A549 (cell line): ENCODE data around the gene RASA3. TPM values are rescaled to one million over a fixed set of nuclear protein-coding genes. Genes with fewer than 3 reads are reported as not detected.

ENCODE experiments used
- ATAC-seq, 2 experiments: fragments of 200-7000 bp in 1 of 2; fragments of >200 bp in 1 of 2; cut with Nextera tagmentation in 1 of 2; cut with Tn5 transposase in 1 of 2; 3 replicates each; pipeline versions ENCODE4 v1.8.0 to v1.9.1; 2018 to 2020; ENCODE audit warnings: mild to moderate bottlenecking in 1 of 2, moderate library complexity in 1 of 2
- CTCF ChIA-PET: fragments of 300-600 bp; sonication (Branson Sonifier 250); formaldehyde crosslinking; extraction: SDS; loops from one replicate; lab custom pipeline; 2021; ENCODE audit warnings: antibody characterized with exemption, inconsistent platforms; lab: Yijun Ruan, JAX
- POLR2A ChIA-PET: fragments of 350-600 bp; formaldehyde crosslinking; extraction: SDS; loops from one replicate; lab custom pipeline; 2021; ENCODE audit warnings: antibody characterized with exemption, inconsistent platforms; lab: Yijun Ruan, JAX
- DNase-seq, 2 experiments: peaks; one replicate each; pipeline versions ENCODE4 v3.0.0 to v3.0.0-alpha.2; 2011 to 2016; ENCODE audit warnings: low read depth in 1 of 2, low spot score in 1 of 2
- FAIRE-seq: peaks from 2 replicates; lab custom pipeline; 2011; peaks lifted over from hg19 to GRCh38; lab: Jason Lieb, UNC
- H3K27ac ChIP-seq, 2 experiments: fragments of >200 bp; sonication (Bioruptor Twin); formaldehyde crosslinking; 3 replicates each; pipeline ENCODE4 v1.5.1; 2016 to 2017
- H3K4me1 ChIP-seq: fragments of >200 bp; sonication (Bioruptor Twin); formaldehyde crosslinking; 3 replicates; pipeline ENCODE4 v1.6.1; 2016
- H3K4me2 ChIP-seq: fragments of >200 bp; sonication (Bioruptor Twin); formaldehyde crosslinking; 3 replicates; pipeline ENCODE4 v1.6.1; 2016
- H3K4me3 ChIP-seq: fragments of >200 bp; sonication (Bioruptor Twin); formaldehyde crosslinking; 3 replicates; pipeline ENCODE4 v1.5.1; 2016
- H3K9me3 ChIP-seq: fragments of >200 bp; sonication (Bioruptor Twin); formaldehyde crosslinking; 3 replicates; pipeline ENCODE4 v1.6.1; 2016
- CBX2 ChIP-seq: fragments of 200-600 bp; sonication (generic); IDR thresholded peaks from 2 replicates; pipeline ENCODE4 v1.6.1; 2016; ENCODE audit warnings: low read depth, mild to moderate bottlenecking, borderline replicate concordance
- CBX8 ChIP-seq: fragments of 200-600 bp; sonication (generic); IDR thresholded peaks from 2 replicates; pipeline ENCODE4 v1.6.1; 2016
- E2F6 ChIP-seq: IDR thresholded peaks from 2 replicates; pipeline ENCODE4 v1.6.1; 2012; ENCODE audit warnings: low read depth, borderline replicate concordance
- EHMT2 ChIP-seq: fragments of 200-600 bp; sonication (generic); IDR thresholded peaks from 2 replicates; pipeline ENCODE4 v1.6.1; 2016; ENCODE audit warnings: antibody characterized with exemption, low read depth, mild to moderate bottlenecking, moderate library complexity
- ESRRA ChIP-seq: fragments of 150-350 bp; IDR thresholded peaks from 2 replicates; pipeline ENCODE4 v1.6.1; 2014; ENCODE audit warnings: mild to moderate bottlenecking, low read length, borderline replicate concordance
- FOSL2 ChIP-seq, 2 experiments: fragments of 450-650 bp in 1 of 2; fragments of >200 bp in 1 of 2; sonication (Bioruptor Twin) in 1 of 2; formaldehyde crosslinking; IDR thresholded peaks; 2 replicates each; pipeline versions ENCODE4 v1.5.0 to v1.6.1; 2016 to 2020; ENCODE audit warnings: mild to moderate bottlenecking in 1 of 2, moderate library complexity in 1 of 2
- FOXS1 ChIP-seq: fragments of 250-450 bp; sonication (Bioruptor Pico); IDR thresholded peaks from 2 replicates; pipeline ENCODE4 v1.5.0; 2020; ENCODE audit warnings: mild to moderate bottlenecking, moderate library complexity
- HOXB13 ChIP-seq: fragments of 250-450 bp; sonication (Bioruptor Pico); IDR thresholded peaks from 2 replicates; pipeline ENCODE4 v1.5.0; 2020; ENCODE audit warnings: low read depth, mild to moderate bottlenecking, moderate library complexity
- JUN ChIP-seq, 2 experiments: fragments of >200 bp; sonication (Bioruptor Twin); formaldehyde crosslinking; IDR thresholded peaks; 2 replicates in 1 of 2; 3 replicates in 1 of 2; pipeline ENCODE4 v1.6.1; 2016 to 2017
- KDM1A ChIP-seq: fragments of 200-600 bp; sonication (generic); IDR thresholded peaks from 2 replicates; pipeline ENCODE4 v1.6.1; 2016; ENCODE audit warnings: low read depth, mild to moderate bottlenecking
- KDM5A ChIP-seq: fragments of 200-600 bp; sonication (generic); IDR thresholded peaks from 2 replicates; pipeline ENCODE4 v1.6.1; 2016; ENCODE audit warnings: antibody characterized with exemption, mild to moderate bottlenecking
- MAFK ChIP-seq: fragments of 450-650 bp; IDR thresholded peaks from 2 replicates; pipeline ENCODE4 v1.6.1; 2014; ENCODE audit not compliant: partially characterized antibody
- MAX ChIP-seq: IDR thresholded peaks from 2 replicates; pipeline ENCODE4 v1.6.1; 2012
- NFE2L2 ChIP-seq: fragments of 150-350 bp; conservative IDR thresholded peaks from 2 replicates; pipeline ENCODE4 v1.6.1; 2014; ENCODE audit warnings: low read length
- NR3C1 ChIP-seq: fragments of >200 bp; sonication (Bioruptor Twin); formaldehyde crosslinking; IDR thresholded peaks from 3 replicates; pipeline ENCODE4 v1.6.1; 2017
- PBX3 ChIP-seq: IDR thresholded peaks from 2 replicates; pipeline ENCODE4 v1.6.1; 2012
- PHF8 ChIP-seq: fragments of 200-600 bp; sonication (generic); IDR thresholded peaks from 2 replicates; pipeline ENCODE4 v1.6.1; 2016; ENCODE audit warnings: low read depth, mild to moderate bottlenecking, antibody characterized with exemption, moderate library complexity, borderline replicate concordance
- POLR2A ChIP-seq: IDR thresholded peaks from 2 replicates; pipeline ENCODE4 v1.6.1; 2012; ENCODE audit warnings: mild to moderate bottlenecking, low read length
- POLR2AphosphoS2 ChIP-seq: conservative IDR thresholded peaks from 2 replicates; pipeline ENCODE4 v1.6.1; 2012; ENCODE audit warnings: low read length, improper control_type of control experiment, inconsistent platforms
- RCOR1 ChIP-seq: fragments of 150-350 bp; IDR thresholded peaks from 2 replicates; pipeline ENCODE4 v1.6.1; 2014; ENCODE audit warnings: antibody characterized with exemption, low read length, low read depth
- SMC3 ChIP-seq: fragments of >200 bp; sonication (Bioruptor Twin); formaldehyde crosslinking; IDR thresholded peaks from 3 replicates; pipeline ENCODE4 v1.6.1; 2018; ENCODE audit warnings: inconsistent platforms
- TP53 ChIP-seq: fragments of 250-450 bp; sonication (Bioruptor Pico); IDR thresholded peaks from 2 replicates; pipeline ENCODE4 v1.5.0; 2021; ENCODE audit warnings: mild to moderate bottlenecking, moderate library complexity
- ZC3H11A ChIP-seq: fragments of 450-650 bp; IDR thresholded peaks from 2 replicates; pipeline ENCODE4 v1.6.1; 2014; ENCODE audit warnings: antibody characterized with exemption, mild to moderate bottlenecking
- ZFP36 ChIP-seq: fragments of 450-650 bp; IDR thresholded peaks from 2 replicates; pipeline ENCODE4 v1.6.1; 2014; ENCODE audit warnings: borderline replicate concordance; ENCODE audit not compliant: partially characterized antibody
- ZNF302 ChIP-seq: fragments of 250-450 bp; sonication (Bioruptor Pico); IDR thresholded peaks from 2 replicates; pipeline ENCODE4 v1.9.0; 2021; ENCODE audit warnings: inconsistent platforms, mild to moderate bottlenecking, moderate library complexity
- ZSCAN20 ChIP-seq: fragments of 250-450 bp; sonication (Bioruptor Pico); IDR thresholded peaks from 2 replicates; pipeline ENCODE4 v1.8.0; 2022; ENCODE audit warnings: mild to moderate bottlenecking, moderate library complexity
- WGBS: methylation state at CpG from one replicate; pipeline ENCODE4 v1.1.6; 2017; ENCODE audit errors: missing lambda C conversion rate; 5-methylcytosine and 5-hydroxymethylcytosine counted together
- polyA plus RNA-seq, 4 experiments: library from polyadenylated mRNA; depleted of rRNA in 3 of 4; stranded (reverse); fragments of >200 nt; fragmentation: RNase III in 1 of 4; extraction: RNeasy Plus Mini Kit Qiagen cat#74134 plus additional on column Dnase treatment in 1 of 4; gene quantifications; 2 replicates in 3 of 4; 3 replicates in 1 of 4; pipeline ENCODE4 v1.2.3, GENCODE V29; 2011 to 2017

RASA3 gene
- polyA plus RNA-seq, 2 of the 4 experiments (the other 2 are of a cell fraction) = 4.3 to 7.6 TPM

- CTCF ChIA-PET = no interaction called here
- ATAC-seq = no peak
- TF ChIP-seq SMC3 = no peak
- TF ChIP-seq KDM1A = no peak
- no peak for TF ChIP-seq RCOR1
- no peak for TF ChIP-seq ZNF302
- TF ChIP-seq EHMT2 = no peak
- no peak for TF ChIP-seq PHF8
- no peak for TF ChIP-seq JUN (IDR thresholded peaks at IDR 0.05)
- no peak for TF ChIP-seq E2F6
- no peak for TF ChIP-seq HOXB13 (CRISPR knock-in tag)
- no peak for FAIRE-seq
- WGBS = 91% methylated on average over 26 of the region's 53 CpGs
- Histone ChIP-seq H3K27ac (peak overlapping the region in 1 of 2 experiments; percentile 52; a peak in 2 of 6 replicates), H3K4me2 (no peak overlapping the region), H3K4me3 (no peak overlapping the region), H3K9me3 (no peaks in the 10 kb centered on the region), H3K4me1 (peaks cover 23% of the 10 kb centered on the region)
- DNase-seq = no peak
- POLR2A ChIA-PET = no interaction called here
Measured at GRCh38 chr13:114059946-114060860, 72.2 kb downstream of the RASA3 start.

GRCh38 chr13:114059428-114059827 lies 73.0 kb downstream of the RASA3 start:
- TF ChIP-seq HOXB13 (CRISPR knock-in tag) (no peak), POLR2A (no peak), PBX3 (no peak), EHMT2 (no peak), KDM5A (no peak), FOXS1 (no peak), ZFP36 (no peak), ZC3H11A (no peak), ZSCAN20 (CRISPR knock-in tag) (no peak), ZNF302 (no peak), SMC3 (no peak)
- TF ChIP-seq, all 56 proteins: peak for 0
- no peak overlapping the region for H3K27ac ChIP-seq
- H3K4me1 ChIP-seq = peaks cover 19% of the 10 kb centered on the region
- no peak overlapping the region for H3K4me3 ChIP-seq
- DNase-seq (no peak), FAIRE-seq (no peak), ATAC-seq (no peak)
- CTCF ChIA-PET = interaction anchor here (1.3 to 1.4 kb wide), 2 partner anchors 9 to 12 kb away, joined by 3 read pairs; no protein-coding TSS in a partner anchor
- no peak overlapping the region for H3K4me2 ChIP-seq
- POLR2A ChIA-PET = no interaction called here
- WGBS = 97% methylated on average over 12 of the region's 16 CpGs
- H3K9me3 ChIP-seq = no peaks in the 10 kb centered on the region

GRCh38 chr13:114058051-114058867 lies 74.2 kb downstream of the RASA3 start:
- H3K4me3 ChIP-seq = no peak overlapping the region
- peaks cover 8% of the 10 kb centered on the region for H3K4me1 ChIP-seq
- no peak for TF ChIP-seq NR3C1
- TF ChIP-seq PBX3 = no peak
- TF ChIP-seq POLR2AphosphoS2 = no peak
- no peak for TF ChIP-seq EHMT2
- TF ChIP-seq SMC3 = no peak
- TF ChIP-seq MAX = no peak
- TF ChIP-seq ESRRA = no peak
- no peak for TF ChIP-seq FOSL2 (IDR thresholded peaks at IDR 0.05)
- no peak for TF ChIP-seq FOSL2 (CRISPR knock-in tag; IDR thresholded peaks at IDR 0.05)
- TF ChIP-seq TP53 (CRISPR knock-in tag) = no peak
- TF ChIP-seq CBX8 = no peak
- no peak for TF ChIP-seq CBX2
- TF ChIP-seq MAFK = no peak
- no peak for TF ChIP-seq NFE2L2
- H3K27ac ChIP-seq = no peak overlapping the region
- CTCF ChIA-PET = interaction anchor here (1.3 to 1.4 kb wide), 2 partner anchors 8 to 11 kb away, joined by 3 read pairs; no protein-coding TSS in a partner anchor
- ATAC-seq (no peak), DNase-seq (no peak), FAIRE-seq (no peak)
- POLR2A ChIA-PET = no interaction called here
- WGBS = 94% methylated on average over 12 of the region's 30 CpGs
- H3K9me3 ChIP-seq = no peaks in the 10 kb centered on the region
- no peak overlapping the region for H3K4me2 ChIP-seq
